Loucy (cell line): ENCODE measurements around the gene B4GALT1.

Source experiments
- CTCF ChIP-seq: fragments of 200-600 bp; sonication (generic); conservative IDR thresholded peaks from 2 replicates; pipeline ENCODE4 v1.5.1; 2014; ENCODE audit warnings: mild to moderate bottlenecking, antibody characterized with exemption, low read length
- EZH2phosphoT487 ChIP-seq: fragments of 200-600 bp; IDR thresholded peaks from 2 replicates; pipeline ENCODE4 v1.6.1; 2018; ENCODE audit warnings: antibody characterized with exemption, mild to moderate bottlenecking, moderate library complexity, borderline replicate concordance

GRCh38 chr9:33129251-33129885, 37.8 kb downstream of the B4GALT1 start:
- TF ChIP-seq CTCF: no peak
- TF ChIP-seq EZH2phosphoT487: no peak
